HG03558 (cell line): Measurements from ENCODE around the gene SYT15.
"Not testable (repeated sequence)": the region's sequence is repeated elsewhere in the genome, so short reads cannot be mapped to it uniquely, and the experiment has no call there.

Experiments
- ATAC-seq: cut with Tn5 transposase; IDR thresholded peaks from one replicate; pipeline ENCODE4 v1.9.1; 2021; ENCODE audit warnings: moderate number of reproducible peaks; ENCODE audit not compliant: unreplicated experiment; ENCODE audit errors: extremely low read depth

The SYT15 gene

GRCh38 chr10:46578474-46579178 lies at the start of gene SYT15:
Gene SYT15 (plus strand): TSS chr10:46579128. CDS start chr10:46579169, 41 bp downstream.
- ATAC-seq, result not testable (repeated sequence)

GRCh38 chr10:46529742-46530141 lies 49.2 kb upstream of the SYT15 start:
- not testable (repeated sequence) for ATAC-seq

DNA sequence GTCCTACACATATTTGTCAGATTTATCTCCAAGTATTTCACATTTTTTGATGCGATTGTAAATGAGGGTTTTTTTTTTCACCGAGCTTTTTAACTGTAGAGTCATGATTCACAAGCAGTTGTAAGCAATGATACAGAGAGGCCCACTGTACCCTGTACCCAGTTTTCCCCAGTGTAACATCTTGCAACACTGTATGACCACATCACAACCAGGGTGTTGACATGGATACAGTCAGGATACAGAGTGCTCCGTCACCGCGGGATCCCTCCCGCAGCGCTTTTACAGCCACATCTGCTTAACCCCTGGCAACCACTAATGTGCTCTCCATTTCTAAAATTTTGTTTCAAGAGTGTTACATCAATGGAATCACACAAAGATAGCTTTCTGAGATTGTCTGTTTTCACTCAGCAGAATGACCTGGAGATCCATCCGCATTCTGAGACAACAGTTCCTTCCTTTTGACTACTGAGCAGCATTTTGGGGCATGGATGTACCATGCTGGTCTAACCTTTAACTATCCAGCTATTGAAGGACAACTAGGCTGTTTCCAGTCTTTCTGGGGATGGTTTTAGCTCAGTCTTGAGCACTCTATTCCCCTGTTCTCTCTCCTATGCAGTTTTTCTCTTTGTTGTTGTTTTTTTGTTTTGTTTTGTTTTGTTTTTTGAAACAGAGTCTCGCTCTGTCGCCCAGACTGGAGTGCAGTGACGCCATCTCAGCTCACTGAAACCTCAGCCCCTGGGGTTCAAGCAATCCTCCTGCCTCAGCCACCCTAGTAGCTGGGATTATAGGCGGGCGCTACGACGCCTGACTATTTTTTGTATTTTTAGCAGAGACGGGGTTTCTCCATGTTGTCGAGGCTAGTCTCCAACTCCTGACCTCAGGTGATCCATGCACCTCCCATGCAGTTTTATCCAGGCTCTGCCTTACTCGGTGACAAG lies 48.4 kb upstream of the SYT15 start:
- no peak for ATAC-seq

DNA sequence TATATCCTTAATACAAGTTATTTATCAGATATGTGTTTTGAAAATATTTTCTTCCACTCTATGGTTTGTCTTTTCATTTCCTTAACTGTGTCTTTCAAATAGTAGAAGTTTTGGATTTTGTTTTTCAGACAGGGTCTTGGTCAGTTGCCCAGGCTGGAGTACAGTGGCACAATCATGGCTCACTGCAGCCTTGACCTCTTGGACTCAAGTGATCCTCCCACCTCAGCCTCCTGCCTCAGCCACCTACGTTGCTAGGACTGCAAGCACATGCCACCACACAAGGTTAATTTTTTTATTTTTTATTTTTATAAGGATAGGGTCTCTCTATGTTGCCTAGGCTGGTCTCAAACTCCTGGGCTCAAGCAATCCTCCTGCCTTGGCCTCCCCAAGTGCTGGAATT lies 46.7 kb upstream of the SYT15 start:
- not testable (repeated sequence) for ATAC-seq

- ATAC-seq, result no peak
Measured at GRCh38 chr10:46534828-46535524, 44.0 kb upstream of the SYT15 start.

DNA sequence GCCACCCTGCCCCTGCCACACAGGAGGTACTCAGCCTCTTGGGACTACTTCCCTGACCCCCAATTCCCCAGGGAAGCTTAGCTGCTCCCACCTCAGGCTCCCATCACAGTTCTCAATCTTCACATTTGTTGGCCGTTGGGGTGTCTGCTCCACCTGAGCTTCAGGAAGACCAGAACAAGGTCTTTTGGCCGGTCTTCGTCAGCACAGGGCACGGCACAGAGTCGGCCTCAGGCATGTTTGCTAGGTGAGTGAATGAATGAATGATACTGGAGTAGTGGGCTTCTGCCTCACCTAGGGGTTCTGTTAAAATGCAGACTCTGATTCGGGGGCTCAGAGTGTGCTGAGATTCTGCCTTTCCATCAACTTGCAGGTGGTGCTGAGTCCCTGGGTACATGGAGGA lies 42.8 kb upstream of the SYT15 start:
- ATAC-seq, result no peak

DNA sequence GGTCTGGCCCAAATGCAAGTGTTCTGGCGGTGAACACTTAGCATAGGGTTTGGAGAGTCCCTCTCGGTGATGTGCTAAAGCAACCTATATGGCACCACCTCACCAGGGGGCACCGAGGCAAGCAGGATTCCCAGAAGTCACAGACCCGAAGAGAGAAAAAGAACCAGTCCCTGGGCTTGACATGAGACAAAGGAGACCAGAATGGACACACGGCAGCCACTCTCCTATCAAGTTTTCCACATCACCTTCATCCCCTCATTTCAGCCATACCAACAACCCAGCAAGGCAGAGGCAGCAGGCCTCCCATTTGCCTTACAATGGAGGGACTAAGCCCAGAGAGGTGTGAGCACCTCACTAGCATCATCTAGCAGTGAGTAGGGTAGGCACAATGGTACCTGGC lies 42.1 kb upstream of the SYT15 start:
- ATAC-seq, result no peak

DNA sequence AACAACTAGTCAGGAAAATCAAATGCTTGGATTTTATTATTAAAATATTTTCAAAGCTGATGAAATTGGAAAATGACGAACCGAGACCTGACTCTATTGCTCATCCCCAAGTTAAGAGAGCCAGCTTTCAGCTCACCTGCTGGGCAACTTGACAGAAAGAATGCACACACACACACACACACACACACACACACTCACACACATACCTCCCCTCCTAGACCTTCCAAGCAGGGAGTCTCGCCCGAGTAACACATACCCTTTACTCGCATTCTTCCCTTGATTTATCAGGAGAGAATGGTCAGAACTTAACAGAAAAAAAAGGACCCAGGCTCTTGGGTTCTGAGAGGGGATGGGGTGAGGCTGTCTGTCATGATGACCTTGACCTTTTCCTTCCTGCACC lies 41.6 kb upstream of the SYT15 start:
- ATAC-seq, result no peak

DNA sequence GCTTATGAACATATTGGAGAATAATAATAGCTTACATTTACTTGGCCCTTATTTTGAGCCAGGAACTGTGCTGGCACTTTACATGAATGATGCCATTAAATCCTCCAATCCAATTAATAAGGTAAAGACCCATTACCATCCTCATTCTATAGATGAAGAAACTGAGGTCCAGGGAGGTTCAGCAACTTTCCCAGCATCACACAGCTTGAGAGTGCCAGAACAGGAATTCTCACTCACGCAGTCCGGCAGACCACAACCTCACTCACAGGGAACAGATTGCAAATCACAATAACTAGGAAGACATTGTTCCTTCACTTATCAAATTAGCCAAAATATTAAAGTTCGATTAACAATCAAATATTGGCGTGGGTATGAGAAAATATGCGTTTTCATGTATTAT lies 40.8 kb upstream of the SYT15 start:
- no peak for ATAC-seq

GRCh38 chr10:46538717-46539426 lies 40.1 kb upstream of the SYT15 start:
- no peak for ATAC-seq

GRCh38 chr10:46539596-46540411 lies 39.1 kb upstream of the SYT15 start:
- no peak for ATAC-seq

DNA sequence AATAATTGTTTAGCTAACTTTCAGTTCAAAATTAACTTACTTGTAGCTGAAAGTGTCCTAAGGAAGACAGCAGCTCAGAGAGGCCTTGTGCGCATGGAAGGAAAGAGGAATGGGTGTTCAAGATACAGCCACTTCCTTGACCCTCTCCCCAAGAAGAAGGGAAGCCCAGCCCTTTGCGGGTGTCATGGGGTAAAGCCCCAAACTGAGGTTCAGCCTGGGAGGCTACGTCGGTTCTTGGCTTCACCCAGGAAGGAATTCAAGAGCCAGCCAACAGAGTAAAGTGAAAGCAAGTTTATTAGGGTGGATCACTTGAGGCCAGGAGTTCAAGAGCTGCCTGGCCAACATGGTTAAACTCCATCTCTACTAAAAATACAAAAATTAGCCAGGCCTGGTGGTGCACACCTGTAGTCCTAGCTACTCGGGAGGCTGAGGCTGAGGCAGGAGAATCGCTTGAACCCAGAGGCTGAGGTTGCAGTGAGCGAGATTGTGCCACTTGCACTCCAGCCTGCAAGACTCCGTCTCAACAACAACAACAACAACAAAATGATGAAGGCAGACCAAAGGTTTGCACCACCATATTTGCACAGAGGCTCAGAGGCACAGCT lies 38.4 kb upstream of the SYT15 start:
- ATAC-seq, result no peak

DNA sequence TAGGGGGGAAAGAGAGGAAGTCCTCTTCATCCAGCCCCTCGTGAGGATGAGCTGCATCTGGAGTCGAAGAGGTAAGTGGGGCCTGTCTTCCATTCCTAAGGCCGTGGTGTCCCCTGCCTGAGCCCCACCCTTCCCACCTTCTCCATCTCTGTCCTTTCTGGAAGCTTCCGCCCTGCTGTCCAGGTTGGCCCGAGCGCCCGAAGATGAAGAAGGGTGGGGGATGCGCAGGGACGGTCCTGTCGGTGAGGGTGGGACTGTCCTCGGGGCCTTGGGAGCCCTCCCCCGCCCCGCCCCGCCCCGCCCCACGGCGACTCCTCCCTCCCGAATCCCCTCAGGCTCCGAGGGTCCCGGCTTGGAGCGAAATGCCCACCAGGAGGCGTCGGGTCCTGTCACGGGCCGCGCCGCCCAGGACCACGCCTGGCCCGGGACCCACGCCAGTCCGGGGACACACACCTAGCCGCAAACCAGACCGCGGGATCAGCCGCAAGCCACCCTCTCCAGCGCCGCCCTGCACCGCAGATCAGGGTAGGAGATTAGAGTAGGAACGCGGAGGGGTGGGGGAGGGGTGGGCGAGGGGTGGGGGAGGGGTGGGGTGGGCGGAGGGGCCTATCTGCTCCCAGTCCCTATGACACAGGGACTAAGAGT lies 37.8 kb upstream of the SYT15 start:
- ATAC-seq, result no peak

DNA sequence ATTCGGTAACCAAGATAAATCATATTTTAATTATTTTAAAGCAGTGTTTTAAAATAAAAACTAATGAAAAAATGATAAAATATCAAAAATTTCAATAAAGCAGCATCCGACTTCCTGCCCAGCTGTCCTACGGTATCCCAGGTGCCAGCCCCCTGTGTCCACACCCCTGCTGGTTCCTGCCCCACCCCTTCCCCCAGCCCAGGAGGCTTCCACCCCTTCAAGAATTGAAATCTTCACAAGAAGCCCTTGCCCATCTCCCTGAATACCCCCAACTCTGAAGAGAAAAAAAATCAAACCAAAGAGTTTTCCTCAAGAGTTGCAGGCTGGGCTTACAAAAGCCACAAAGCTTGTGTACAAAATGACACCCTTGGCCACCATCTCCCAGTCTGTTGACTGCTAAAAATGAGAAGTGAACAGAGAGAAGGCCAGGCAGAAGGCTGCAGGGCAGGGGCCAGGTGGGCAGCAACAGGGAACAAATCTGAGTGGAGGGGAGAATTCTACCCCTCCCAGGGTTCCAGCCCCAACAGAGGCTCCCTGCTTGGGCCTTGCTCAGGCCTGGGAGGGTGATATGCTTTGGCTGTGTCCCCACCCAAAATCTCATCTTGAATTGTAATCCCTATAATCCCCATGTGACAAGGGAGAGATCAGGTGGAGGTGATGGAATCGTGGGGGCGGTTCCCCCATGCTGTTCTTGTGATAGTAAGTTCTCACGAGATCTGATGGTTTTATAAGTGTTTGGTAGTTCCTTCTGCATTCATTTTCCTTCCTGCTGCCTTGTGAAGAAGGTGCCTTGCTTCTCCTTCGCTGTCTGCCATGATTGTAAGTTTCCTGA lies 37.0 kb upstream of the SYT15 start:
- no peak for ATAC-seq

- ATAC-seq, result no peak
Measured at GRCh38 chr10:46542567-46543465, 36.1 kb upstream of the SYT15 start.

- no peak for ATAC-seq
Measured at GRCh38 chr10:46543466-46544377, 35.2 kb upstream of the SYT15 start.
